ENCODE results near the gene PNPLA3.
A peak's percentile ranks its signal among the peaks of the same experiment; 100 is the strongest.

The PNPLA3 gene

GRCh38 chr22:43955040-43955882, 31.7 kb downstream of the PNPLA3 start, which contains the start of gene SAMM50:
Gene SAMM50, plus strand, starts transcription at chr22:43955442. Its CDS starts 136 bp downstream, at chr22:43955578.
- no peak for TF ChIP-seq ZNF274 (IDR thresholded peaks at IDR 0.05; ENCODE audit: low read depth, low read length)
- H3K4me3 ChIP-seq (ENCODE audit: low read length): peak within 1 kb of the TSS; percentile 95

- no peak for TF ChIP-seq ZNF274 (IDR thresholded peaks at IDR 0.05; ENCODE audit: low read depth, low read length)
- peak overlapping the region; percentile 95 for H3K4me3 ChIP-seq (ENCODE audit: low read length)
These were observed 32.5 kb downstream of the PNPLA3 start for GRCh38 chr22:43955883-43956782.

- no peak for TF ChIP-seq ZNF274 (IDR thresholded peaks at IDR 0.05; ENCODE audit: low read depth, low read length)
- H3K4me3 ChIP-seq (ENCODE audit: low read length): peak overlapping the region; percentile 95; the same call in 1 of the 2 replicates
These were observed 33.3 kb downstream of the PNPLA3 start for GRCh38 chr22:43956805-43957463.

- no peak overlapping the region for H3K4me3 ChIP-seq (ENCODE audit: low read length)
- no peak for TF ChIP-seq ZNF274 (IDR thresholded peaks at IDR 0.05; ENCODE audit: low read depth, low read length)
These were observed 34.3 kb downstream of the PNPLA3 start for GRCh38 chr22:43957871-43958270.

GRCh38 chr22:43964314-43964857, 40.8 kb downstream of the PNPLA3 start:
- TF ChIP-seq ZNF274 (IDR thresholded peaks at IDR 0.05; ENCODE audit: low read depth, low read length): no peak
- no peak overlapping the region for H3K4me3 ChIP-seq (ENCODE audit: low read length)

- H3K4me3 ChIP-seq (ENCODE audit: low read length): no peak overlapping the region
- TF ChIP-seq ZNF274 (IDR thresholded peaks at IDR 0.05; ENCODE audit: low read depth, low read length): no peak
These were observed 43.5 kb downstream of the PNPLA3 start for GRCh38 chr22:43967069-43967468.

- no peak overlapping the region for H3K4me3 ChIP-seq (ENCODE audit: low read length)
- no peak for TF ChIP-seq ZNF274 (IDR thresholded peaks at IDR 0.05; ENCODE audit: low read depth, low read length)
These were observed 45.0 kb downstream of the PNPLA3 start for GRCh38 chr22:43968614-43969013.

GRCh38 chr22:43969021-43969878, 45.6 kb downstream of the PNPLA3 start:
- TF ChIP-seq ZNF274 (IDR thresholded peaks at IDR 0.05; ENCODE audit: low read depth, low read length): no peak
- no peak overlapping the region for H3K4me3 ChIP-seq (ENCODE audit: low read length)

- H3K4me3 ChIP-seq (ENCODE audit: low read length): no peak overlapping the region
- TF ChIP-seq ZNF274 (IDR thresholded peaks at IDR 0.05; ENCODE audit: low read depth, low read length): no peak
These were observed 46.6 kb downstream of the PNPLA3 start for GRCh38 chr22:43969989-43970755.

- H3K4me3 ChIP-seq (ENCODE audit: low read length): no peak overlapping the region
- TF ChIP-seq ZNF274 (IDR thresholded peaks at IDR 0.05; ENCODE audit: low read depth, low read length): no peak
These were observed 47.5 kb downstream of the PNPLA3 start for GRCh38 chr22:43971112-43971511.

GRCh38 chr22:43972931-43973462, 49.4 kb downstream of the PNPLA3 start:
- no peak for TF ChIP-seq ZNF274 (IDR thresholded peaks at IDR 0.05; ENCODE audit: low read depth, low read length)
- H3K4me3 ChIP-seq (ENCODE audit: low read length): no peak overlapping the region

- TF ChIP-seq ZNF274 (IDR thresholded peaks at IDR 0.05; ENCODE audit: low read depth, low read length): no peak
These were observed 50.5 kb downstream of the PNPLA3 start for GRCh38 chr22:43974028-43974545.

More at GRCh38 chr22:43974028-43974545, 50.5 kb downstream of the PNPLA3 start:
- H3K4me3 ChIP-seq (ENCODE audit: low read length): no peak overlapping the region
